HG03432 (cell line): Measurements from ENCODE around the gene CSRP1.

Source experiments
- ATAC-seq: cut with Tn5 transposase; IDR thresholded peaks from one replicate; pipeline ENCODE4 v1.9.1; 2021; ENCODE audit warnings: mild to moderate bottlenecking, moderate library complexity; ENCODE audit not compliant: unreplicated experiment

CSRP1 gene

DNA sequence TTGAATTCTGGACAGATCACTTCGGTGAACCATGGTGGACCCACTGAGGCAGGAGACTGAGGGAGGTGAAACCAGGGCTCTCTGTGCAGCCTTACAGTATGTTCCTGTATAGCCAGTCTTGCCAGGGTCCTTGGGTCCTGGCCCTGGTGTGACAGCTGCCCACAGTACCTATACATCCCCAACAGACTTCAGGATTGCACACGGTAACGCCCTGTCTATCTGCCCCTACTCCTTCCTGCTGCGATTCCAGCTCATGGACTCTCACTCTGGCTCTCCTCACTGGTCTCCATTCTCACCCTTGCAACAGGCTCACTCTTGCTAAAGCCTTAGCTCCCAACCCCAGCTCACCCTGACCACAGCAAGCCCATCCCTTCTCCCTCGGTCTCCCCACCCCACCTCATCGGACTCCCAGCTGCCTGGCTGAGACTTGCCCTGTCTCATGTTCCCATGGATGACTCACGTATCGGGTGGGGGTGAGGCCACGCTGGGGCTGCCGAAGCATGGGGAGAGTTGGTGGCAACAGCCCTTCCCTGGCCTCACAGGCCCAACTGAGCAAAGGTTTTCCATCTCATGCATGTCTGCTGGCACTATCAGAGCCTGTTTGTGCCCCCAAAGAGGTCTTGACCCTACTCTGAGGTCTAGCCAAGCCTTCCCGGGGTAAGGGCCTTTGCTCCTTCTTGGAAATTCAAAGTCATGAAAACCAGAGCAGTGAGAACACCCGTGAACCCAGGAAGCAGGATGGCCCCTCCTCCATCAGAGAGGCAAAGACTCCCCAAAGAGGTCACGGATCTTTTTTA lies 45.1 kb downstream of the CSRP1 start:
- ATAC-seq = no peak

DNA sequence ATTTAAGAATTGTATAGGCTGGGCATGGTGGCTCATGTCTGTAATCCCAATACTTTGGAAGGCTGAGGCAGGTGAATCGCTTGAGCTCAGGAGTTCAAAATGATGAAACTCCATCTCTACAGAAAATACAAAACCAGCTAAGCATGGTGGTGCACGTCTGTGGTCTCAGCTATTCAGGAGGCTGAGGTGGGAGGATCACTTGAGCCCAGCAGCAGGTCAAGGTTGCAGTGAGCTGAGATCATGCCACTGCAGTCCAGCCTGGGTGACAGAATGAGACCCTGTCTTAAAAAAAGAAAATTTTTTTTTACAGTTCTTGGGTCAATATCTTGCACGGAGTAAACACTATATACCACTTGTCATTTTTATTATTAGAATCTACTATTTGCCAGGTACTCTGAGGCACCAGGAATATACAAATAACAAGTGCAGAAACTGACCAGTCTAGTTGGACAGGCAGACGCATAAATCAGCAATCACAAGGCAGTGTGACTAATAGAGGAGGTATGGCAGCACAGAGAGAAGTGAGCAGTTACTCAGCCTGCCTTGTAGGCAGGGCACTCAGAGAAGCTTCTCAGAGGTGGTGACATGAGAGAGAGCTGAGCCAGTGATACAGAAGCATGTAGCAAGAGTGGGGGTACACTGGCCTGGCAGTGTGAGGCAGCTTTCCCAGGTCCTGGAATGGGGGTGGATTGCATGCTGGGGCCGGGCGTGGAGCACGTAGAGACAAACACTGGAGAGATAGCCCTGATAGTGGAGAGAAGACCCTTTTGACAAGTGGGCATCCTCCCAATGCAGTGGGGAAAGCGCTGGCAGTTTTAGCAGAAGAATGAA lies 45.9 kb downstream of the CSRP1 start:
- ATAC-seq = no peak

DNA sequence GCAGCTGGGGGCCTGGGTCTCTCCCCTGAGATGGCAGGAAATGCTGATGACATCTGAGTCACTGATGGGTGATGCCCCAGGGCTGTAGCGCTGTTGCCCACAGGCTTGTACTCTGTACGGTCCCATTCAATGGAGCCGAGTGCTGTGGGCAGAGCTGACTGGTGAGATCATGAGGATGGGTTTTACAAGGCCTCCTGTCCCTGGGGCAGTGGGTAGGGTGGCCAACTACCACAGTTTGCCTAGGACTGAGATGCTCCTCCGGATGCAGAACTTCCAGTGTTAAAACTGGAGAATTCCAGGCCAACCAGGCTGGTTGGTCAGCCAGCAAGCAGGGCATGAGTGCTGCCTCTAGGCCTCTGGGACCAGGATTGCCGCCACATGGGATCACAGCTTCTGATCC lies 47.1 kb downstream of the CSRP1 start:
- no peak for ATAC-seq

DNA sequence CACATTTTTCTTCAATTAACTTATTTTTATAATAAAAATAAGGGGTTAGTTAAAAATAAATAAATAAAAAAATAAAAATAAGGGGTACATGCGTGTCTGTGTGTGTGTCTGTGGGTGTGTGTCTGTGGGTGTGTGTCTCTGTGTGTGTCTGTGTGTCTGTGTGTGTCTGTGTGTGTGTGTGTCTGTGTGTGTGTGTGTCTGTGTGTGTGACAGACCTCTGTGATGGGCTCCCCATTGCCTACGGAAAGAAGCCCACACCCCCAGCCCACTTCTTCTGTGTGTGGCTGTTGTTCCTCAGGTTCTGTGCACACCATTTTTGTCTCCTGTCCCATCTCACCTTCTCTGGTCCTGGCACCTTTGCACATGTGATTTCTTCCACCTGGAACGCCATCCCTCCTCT lies 47.9 kb downstream of the CSRP1 start:
- no peak for ATAC-seq

DNA sequence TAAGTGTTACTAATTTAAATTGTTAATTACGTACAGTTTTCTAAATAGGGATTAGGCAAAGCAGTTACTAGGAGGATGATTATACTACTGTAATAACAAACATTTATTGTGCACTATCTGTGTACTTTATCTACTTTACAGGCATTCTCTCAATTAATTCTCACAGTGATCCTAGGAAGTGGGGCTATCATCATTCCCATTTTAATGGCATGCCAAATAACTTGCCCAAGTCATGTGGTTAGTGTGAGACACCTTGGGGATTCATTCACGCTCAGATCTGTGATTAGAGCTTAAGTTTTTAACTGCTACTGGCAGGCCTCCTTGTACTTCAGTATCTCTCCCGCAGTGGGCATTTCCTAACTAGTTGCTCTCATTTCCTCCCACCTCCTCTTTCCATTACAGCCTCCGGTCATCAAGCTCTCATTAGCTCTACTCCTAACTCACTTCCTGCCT lies 49.4 kb downstream of the CSRP1 start:
- no peak for ATAC-seq

DNA sequence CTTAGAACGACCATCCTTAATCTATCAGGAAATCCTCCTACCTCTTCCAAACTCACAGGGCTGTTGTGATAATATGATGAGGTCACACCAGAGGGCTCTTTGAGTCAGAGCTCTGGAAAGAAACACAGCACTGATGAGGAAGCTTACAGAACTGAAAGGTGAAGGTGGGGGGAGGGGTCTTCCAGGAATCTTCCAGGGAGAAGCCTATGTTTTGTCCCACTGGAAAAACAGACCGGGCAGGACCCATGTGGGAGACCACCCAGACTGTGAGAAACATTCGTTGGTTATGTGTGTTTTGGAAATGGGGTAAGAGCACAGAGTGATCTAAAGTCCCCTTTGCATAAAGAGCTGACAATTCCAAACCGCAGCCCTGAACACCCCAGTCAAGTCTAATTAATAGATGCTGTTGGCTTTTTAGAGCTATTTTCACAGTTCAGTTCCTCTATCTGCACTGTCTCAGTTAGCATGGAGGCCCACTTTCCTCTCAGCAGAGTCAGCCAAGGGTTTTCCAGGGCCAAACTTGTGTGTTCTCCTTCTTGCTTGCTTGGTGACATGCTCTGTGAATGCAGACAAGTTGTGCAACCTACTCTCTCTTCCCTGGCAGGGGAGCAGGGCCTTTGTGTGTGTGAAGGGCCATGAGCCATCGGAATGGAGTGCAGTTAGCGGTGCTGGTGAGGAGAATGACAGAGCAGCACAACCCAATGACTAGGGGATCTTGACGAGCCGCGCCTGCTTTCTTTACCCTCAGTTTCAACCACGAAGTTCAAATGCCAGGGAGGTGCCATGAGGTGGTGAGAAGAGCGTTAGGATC lies 50.2 kb downstream of the CSRP1 start:
- ATAC-seq = no peak

DNA sequence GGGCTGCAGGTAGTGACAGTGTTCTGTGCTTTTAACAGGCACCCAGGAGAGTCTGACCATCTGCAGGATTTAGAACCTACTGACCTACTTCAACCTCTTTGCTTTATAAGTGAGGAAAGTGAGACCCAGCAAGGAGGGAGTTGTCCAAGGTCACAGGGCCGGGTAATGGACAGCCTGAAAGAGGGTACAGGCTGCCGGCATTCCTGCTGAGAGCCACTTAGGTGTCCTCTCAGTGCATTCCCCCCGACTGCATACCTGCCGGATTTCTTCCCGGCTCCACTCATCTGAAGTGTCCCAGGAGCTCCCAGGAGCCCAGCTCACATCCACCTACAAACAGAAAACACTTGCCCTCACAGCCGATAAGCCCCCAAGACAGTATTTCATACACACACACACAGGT lies 51.8 kb downstream of the CSRP1 start:
- ATAC-seq = no peak

DNA sequence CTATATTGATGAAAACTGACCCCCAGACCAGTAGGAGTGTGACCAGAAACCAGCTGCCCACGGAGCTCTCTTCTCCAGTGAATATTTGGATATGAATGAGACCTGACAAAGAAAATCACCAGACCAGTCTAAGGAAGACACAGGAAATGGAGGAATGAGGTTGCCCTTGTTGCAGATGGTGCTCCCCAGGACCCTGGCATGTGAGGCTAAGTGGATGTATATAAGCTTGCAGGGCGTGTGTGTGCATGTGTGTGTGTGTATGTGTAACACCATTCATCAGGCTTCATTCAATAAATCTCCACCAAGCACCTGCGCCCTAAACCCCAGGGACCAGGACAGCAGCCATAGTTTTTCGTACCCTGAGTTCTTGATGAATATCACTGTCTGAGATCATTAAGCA lies 52.3 kb downstream of the CSRP1 start:
- ATAC-seq = no peak

DNA sequence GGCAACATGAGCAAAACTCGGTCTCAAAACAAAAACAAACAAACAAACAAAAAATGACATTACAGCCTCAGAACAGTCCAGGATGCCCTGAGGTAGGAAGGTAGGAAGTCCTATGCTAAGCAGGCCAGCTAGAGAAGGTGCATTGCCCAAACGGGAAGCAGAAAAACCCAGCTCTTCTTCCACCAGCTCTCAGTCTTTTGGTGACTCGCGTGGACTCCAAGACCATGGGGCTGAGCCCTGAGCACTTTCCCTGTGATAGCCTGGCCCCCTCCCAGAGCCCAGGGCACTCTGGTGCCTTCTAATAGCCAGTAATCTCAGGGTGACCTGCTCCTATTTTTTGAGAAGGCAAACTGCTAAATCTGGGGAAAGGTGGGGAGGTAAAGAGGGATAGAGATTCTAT lies 54.1 kb downstream of the CSRP1 start:
- ATAC-seq = no peak

DNA sequence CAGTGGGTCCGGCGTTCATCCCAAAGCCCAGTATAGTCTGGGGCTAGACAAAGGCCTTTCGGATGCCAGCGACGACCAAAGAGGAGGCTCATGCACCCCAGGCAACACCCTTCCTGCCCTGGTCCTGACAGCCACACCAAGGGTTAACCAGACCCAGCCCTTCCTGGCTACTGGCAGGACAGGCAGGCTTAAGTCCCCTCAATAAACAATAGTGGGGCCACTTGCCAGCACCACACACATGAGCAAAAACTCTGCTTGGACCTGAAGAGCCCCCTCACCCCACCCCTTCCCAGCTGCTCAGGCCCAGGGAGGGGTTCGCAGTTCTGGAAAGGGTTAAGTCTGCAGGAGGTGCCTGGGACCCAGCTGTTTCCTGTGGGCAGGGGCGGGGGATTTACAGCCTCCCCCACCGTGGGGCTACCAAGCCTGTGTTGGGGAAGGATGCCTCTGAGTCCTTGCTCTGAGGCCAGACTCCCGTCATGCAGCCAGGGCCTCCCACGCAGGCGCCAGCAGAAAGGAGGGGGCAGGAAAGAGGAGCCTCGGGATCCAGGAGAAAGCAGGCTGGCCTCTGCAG lies 56.1 kb downstream of the CSRP1 start:
- no peak for ATAC-seq

DNA sequence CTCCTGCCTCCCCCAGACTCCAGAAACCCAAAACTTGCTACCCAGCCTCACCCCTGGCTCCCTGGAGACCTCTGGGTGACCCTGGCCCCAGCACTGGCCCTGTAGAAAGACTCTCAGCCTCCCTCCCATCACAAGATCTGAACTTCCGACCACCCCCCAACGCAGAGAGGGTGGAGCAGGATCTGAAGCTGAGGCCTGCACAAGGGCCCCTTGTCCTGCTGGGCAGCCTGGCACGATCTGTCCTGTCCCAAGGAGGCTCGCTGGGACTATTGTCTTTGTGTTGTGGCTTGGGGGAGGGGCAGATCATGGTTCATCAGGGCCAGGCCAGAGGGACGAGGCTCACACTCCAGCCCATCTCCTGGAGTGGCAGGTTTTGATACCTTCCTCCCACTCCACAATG lies 57.9 kb downstream of the CSRP1 start:
- ATAC-seq = no peak

DNA sequence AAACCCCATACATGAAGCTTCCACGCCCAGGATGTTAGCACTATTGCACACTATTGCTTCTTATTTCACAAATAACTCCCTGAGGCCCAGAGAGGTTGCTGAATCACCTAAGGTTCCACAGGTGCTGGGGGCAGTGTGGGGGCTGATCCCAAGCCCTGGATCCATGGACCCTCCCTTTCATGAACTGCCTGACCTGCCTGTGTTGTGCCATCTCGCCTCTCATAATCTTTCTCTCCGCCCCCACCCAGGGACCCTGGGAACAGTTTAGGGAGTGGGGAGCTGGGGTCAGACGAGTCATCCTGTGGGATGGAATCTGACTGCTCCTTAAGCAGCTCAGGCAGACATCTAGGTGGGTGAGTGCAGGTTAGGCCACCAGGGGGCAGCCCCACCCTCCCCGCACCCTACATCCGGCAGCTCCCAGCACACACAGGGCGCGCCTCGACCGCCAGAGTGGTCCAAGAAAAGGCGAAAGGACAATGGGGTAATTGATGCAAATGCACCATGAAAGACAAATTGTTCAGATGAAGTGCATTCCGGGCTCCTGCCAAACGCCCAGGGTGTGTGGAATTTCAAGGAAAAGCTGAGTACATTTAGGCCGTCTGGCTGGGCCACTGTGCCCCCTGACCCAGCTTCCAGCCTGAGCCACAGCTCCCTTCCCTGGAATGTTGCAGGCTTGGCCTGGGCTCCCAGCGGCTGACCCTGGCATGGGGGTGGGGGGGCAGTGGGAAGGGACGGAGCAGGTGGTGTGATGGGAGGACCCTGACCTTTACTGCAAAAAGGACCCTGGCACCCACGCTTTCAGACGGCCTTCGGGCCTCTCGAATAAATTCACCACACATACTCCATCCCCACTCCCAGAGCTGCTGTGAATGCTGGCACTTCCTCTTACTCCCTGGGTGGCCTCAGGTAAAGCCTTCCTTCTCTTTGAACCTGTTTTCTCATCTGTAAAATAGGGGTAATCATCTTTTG lies 58.7 kb downstream of the CSRP1 start:
- ATAC-seq = peak; percentile 86

DNA sequence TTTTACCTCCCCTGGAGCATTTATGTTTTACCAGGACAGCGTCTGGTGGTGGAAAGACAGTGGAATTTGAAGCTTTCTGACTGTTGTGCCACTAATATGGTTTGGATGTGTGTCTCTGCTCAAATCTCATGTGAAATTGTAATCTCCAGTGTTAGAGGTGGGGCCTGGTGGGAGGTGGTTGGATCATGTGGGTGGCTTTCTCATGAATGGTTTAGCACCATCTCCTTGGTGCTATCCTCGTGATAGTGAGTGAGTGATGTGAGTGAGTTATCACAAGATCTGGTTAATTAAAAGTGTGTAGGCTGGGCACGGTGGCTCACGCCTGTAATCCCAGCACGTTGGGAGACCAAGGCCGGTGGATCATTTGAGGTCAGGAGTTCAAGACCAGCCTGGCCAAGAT lies 61.6 kb downstream of the CSRP1 start:
- ATAC-seq = no peak

DNA sequence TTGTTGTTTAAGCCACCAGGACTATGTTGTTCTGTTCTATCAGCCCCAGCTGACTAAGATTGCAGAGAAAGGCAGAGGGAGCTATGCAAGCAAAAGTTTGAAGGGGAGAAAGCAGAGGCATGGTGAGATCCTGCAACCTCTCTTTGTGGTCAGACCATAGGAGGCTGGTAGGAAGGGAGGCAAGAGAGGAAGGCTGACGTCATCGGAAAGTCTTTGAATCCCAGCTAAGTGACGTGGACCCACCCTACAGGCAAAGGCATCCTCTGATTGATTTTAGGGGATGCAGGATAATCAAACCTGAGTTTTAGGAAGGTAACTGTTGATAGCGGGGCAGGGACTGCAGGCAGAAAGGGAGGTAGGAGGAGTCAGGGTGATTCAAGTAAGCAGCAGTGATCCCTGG lies 62.1 kb downstream of the CSRP1 start:
- ATAC-seq = no peak

DNA sequence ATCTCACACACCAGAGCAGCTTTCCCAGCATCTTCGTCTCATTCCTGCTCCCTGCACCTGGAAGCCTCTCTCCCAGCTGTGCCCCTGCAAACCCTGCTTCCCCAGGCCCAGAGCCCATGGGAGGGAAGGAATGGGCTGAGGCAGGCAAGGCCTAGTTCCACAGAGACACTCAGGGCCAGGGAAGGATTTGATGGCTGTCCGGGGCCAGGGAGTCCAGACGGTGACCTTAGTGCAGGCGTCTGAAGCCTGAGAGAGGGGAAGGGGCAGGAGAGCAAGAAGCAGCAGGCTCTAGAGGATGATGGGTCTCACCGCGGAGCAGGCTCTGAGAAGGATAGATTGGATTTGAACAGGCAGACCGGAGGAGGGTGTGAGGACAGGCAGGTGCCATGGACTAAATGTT lies 63.2 kb downstream of the CSRP1 start:
- no peak for ATAC-seq

DNA sequence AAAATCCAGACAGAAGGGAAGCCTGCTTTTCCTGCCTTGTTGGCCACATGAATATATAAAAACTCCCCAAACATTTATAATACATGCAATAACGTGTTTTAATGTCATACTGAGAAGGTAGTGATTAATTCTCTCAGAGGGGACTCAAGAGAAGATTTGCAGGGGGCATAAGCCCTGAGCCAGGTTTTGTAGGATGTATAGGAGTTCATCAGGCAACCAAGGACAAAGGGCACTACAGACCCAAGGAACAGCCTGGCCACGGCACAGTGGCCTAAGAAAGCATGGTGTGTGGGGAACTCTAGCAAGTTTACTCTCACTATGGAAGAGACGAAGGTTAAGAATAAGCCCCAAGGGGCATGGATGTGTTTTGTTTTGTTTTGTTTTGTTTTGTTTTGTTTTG lies 70.0 kb downstream of the CSRP1 start:
- no peak for ATAC-seq

DNA sequence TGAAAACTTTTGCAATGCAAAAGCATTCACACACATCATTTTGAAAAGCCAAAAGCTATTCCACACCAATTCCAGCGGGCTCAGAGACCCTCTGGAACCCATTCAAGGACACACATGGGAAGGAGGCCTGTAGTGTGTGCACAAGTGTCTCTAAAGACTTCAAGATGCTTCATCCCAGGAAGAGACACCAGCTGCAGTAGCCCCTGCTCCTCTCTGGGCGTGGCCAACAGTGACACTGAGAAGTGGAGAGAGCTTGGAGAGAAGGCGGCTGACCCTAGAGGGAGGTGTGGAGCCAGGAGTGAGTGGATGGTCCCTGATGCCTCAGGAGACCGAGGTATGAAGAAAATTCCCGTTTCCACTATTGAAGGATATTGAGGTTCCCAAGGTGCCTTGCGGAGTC lies 70.5 kb downstream of the CSRP1 start:
- no peak for ATAC-seq

DNA sequence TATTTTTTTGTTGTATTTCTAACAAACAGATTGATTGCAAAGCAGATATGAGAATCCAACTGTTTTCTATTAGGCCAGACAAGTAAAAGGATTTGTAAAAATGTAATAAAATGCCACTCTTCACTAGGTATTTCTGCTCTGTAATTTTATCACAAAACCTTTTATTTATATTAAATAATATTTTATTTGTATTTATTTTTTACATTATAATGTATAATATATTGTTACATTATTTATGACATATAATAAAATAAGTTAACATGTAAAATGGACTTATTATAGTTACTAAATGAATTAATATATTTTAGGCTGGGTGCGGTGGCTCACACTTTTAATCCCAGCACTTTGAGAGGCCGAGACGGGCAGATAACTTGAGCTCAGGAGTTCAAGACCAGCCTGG lies 72.7 kb downstream of the CSRP1 start:
- ATAC-seq = no peak

DNA sequence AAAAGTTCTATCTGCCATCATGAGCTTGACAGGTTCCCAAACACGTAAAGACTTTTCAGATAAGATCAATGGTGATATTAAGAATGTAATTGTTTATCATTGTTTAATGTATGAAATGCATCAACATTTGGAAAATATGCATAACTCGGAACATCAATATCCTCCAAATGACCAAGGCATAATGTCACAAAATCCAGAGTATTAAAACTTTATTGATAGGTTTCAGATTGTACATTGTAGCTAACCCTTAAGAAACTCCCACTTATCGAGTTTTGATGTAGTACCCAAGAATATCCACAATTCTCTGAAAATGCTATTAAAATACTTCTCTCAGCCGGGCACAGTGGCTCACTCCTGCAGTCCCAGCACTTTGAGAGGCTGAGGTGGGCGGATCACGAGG lies 73.3 kb downstream of the CSRP1 start:
- ATAC-seq = no peak
